NCI-H2107 treated with DMSO at 0.1 percent for 48 hours (cell line): ENCODE measurements around the gene PABPN1L.

Experiments used
- DNase-seq: peaks from one replicate; lab custom pipeline; 2025; ENCODE audit not compliant: unreplicated experiment; lab: John Stamatoyannopoulos, UW

Gene PABPN1L

GRCh38 chr16:88866151-88866920 lies at the start of gene PABPN1L:
TSS of gene PABPN1L (minus strand) at chr16:88866660. CDS start at chr16:88866606, 54 bp downstream.
- DNase-seq: peak; percentile 2

GRCh38 chr16:88915639-88916327 lies 49.3 kb upstream of the PABPN1L start:
- DNase-seq: no peak

- no peak for DNase-seq
Observed at GRCh38 chr16:88914750-88915368, 48.4 kb upstream of the PABPN1L start.

DNA sequence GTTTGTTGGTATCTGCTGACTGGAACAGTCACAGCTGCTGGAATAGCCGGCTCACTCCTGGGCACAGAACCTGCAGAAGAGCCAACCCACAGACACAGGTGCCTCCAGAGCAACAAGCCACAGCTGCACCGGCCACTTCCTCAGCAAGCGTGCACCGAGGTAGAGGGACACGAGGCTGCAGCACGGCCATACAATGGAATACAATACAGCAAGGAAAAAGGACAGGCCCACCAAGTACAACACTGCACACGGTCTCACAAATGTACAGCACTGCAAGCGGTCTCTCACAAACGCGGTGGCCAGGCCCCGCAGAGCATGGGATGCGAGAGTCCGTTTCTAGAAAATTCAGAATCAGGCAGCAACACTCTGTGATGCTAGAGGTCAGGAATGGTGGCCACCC lies 47.4 kb upstream of the PABPN1L start:
- DNase-seq: no peak

DNA sequence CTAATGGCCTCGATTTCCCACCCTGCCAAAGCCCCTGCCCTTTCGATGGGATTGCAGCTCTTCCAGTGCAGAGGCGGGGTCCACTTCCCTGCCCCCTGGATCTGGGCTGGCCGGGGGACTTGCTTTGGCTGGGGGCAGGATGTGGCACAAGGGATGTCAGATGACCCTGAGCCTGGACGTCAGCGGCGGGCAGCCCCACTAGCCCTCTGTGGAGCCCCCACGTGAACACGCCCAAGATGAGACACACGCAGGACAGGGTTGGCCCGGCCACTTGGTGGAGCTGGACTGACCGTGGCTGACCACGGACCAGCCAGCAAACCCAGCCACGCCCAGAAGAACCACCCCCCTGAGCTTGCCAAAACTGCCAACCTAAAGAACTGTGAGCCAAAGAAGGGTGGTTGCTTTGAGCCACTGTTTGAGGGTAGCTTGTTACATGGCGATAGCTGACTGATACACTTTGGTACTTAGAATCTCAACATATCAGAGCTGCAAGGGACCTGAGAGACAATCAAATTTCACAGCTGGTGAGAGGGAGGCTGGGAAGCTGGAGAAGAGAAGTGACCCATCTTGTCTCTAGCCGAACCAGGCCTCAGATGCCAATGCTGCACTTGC lies 46.6 kb upstream of the PABPN1L start:
- no peak for DNase-seq

DNA sequence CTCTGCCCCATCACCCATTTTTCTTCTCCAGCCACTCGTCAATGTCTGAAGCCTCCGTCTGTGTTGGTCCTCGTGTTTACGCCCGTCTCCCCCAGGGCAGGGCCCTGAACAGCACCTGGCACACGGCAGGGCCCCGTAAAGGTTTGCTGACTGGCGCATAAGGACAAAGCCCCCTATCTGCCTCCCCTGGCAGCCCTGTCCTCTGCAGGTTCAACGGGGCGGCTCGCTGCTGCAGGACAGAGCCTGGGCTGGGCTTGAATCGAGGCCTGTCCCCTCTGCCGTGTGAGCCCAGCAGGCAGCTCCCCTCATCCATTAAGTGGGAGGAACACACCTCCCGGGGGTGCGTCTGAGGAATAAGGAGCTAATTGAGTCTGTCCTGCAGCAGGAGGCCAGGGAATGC lies 46.1 kb upstream of the PABPN1L start:
- DNase-seq: no peak

GRCh38 chr16:88911946-88912310 lies 45.5 kb upstream of the PABPN1L start:
- DNase-seq: no peak

DNA sequence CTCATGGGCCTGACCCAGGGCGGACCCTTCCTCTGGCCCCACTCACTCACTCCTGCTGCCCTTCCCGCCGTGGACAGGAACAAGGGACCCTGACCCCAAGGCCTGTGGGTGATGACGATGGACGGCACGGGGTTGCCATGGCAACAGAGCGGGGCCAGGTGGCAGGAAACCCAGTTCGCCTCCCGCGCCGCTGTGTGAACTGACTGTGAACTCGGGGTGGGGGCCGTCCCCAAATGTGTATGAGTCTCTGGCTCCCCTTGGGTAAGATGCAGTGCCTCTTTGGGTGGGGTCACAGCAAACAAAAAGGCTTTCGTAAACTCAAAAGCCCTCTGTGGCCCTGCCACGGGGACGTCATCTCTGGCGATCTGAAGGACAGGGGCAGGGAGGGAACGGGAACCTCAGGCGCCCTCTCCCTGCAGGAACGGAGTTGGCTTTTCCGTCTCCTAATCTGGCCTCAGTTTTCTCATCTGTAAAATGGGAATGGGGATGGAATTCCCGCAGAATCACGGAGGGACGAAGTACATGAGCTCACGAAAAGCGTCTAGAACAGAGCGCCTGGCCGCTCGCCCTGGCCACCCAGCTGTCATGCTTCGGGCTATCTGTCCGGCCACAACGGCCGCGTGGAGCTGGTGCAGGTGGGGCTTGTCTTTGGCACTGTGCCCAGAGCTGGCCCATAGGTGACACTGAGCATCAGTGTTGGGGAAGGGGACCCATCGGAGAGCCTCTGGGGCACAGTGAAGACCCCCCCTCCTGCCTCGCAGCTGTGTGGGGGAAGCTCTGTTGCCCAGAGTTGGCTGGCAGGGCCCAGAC lies 44.9 kb upstream of the PABPN1L start:
- no peak for DNase-seq

- no peak for DNase-seq
Observed at GRCh38 chr16:88910284-88911135, 44.0 kb upstream of the PABPN1L start.

DNA sequence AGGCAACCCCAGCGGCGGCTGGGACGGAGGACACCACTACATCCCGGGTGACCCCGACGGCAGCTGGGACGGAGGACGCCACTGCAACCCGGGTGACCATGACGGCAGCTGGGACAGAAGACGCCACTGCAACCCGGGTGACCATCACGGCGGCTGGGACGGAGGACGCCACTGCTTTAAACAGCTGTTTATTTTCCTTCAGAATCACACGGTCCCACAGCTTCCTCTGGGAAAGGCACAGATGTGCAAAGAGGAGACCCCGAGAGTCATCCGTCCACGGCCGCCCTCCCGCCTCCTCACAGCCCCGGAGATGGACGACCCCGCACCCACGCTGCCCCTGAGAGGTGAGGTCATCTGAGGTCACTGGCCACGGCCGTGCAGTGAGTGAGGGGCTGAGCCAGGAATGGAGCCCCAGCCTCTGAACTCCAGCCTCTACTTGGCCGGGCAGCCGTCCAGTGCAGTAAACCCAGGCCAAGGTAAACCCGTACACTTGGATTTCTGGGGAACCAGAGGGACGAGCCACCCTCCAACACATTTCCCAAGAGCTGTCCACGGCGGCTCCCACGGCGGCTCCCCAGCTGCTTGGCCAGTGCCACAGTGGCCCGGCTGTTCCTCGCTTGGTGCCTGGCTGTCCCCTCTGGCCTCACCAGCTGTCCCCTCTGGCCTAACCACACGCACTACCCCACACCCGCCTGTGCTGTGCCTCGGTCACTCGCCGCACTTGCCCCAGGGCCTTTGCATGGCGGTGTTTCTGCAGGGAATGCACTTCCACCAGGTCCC lies 43.2 kb upstream of the PABPN1L start:
- DNase-seq: no peak

DNA sequence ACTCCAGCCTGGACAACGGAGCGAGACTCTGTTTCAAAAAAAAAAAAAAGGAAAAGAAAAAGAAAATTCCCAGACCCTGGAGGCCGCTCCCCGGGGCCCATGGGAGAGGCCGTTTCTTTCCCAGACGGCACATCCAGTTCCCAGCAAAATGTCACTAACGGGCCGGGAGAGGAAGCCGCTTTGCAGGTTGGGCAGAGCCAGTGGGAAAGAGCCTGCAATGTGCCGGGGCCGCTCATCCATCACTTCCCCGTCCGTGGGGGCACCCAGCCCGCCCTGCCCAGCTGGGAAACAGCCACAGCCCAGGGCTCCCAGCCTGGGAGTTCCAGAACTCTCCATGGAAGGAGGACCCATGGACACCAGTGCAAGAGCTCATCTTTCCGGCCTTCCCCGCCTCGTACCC lies 41.8 kb upstream of the PABPN1L start:
- no peak for DNase-seq

DNA sequence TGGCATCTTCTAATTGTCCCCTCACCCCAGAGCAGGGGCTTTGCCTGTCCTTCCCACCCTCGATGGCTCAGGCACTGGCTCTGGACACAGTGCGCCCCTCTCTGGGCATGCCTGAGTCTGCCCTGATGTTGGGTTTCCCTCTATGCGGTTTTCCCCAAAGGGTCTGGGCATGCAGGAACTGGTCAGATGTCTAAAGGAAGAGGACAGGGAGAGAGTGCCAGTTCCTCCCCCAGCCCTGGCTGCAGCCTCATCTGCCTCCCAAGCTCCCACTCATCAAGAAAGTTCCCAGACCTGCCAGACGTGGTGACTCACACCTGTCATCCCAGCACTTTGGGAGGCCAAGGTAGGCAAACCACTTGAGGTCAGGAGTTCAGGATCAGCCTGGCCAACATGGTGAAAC lies 41.3 kb upstream of the PABPN1L start:
- no peak for DNase-seq

DNA sequence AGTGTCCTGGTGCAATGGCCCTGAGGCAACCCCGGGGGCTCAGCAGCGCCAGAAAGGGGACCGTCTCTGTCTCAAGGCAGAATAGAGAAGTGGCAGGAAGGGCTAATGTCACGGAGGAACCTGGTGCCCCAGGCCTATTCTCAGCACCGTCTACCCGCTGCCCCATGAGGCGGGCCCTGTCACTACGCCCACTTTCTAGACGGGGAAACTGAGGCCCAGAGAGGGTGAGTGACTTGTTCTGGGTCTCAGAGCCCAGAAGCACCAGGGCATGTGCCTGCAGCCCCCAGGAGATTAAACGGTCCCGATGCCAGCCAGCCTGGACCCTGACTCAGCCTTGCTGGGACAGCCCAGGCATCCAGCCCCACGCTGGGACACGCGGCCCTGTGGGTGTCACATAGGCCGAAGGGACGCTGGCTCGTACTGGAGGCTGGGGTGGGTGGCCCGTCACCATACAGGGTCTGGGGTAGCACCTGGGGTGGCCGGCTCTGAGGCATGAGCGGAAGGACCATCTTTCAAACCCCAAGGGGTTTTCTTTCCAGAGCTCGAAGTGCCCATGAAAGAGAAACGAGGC lies 40.2 kb upstream of the PABPN1L start:
- no peak for DNase-seq

- no peak for DNase-seq
Observed at GRCh38 chr16:88906020-88906419, 39.6 kb upstream of the PABPN1L start.

- no peak for DNase-seq
Observed at GRCh38 chr16:88905563-88905962, 39.1 kb upstream of the PABPN1L start.

- DNase-seq: no peak
Observed at GRCh38 chr16:88904676-88905365, 38.4 kb upstream of the PABPN1L start.

- DNase-seq: no peak
Observed at GRCh38 chr16:88903267-88903666, 36.8 kb upstream of the PABPN1L start.

DNA sequence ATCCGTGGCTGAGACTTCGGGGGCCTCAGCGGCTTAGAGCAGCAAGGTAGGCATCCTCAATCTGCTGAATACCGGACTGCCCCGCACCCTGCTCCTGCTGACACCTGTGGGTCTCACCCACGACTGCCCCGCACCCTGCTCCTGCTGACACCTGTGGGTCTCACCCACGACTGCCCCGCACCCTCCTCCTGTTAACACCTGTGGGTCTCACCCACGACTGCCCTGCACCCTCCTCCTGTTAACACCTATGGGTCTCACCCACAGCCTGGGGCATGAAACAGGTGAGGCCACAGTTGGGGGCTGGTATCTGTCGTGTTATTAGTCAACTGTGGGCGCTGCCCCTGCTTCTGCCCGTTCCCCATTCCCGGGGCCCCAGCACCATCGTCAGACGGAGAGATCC lies 36.3 kb upstream of the PABPN1L start:
- DNase-seq: no peak
